Endothelial cell of umbilical vein (primary cell): ENCODE results near the gene DOP1B. TPM values are rescaled to one million over a fixed set of nuclear protein-coding genes. Genes with fewer than 3 reads are reported as not detected.

Source experiments
- BruUV-seq: library from RNA; stranded (reverse); fragments of 400-500 nt; replicated peaks from 2 replicates; lab custom pipeline; 2021; lab: Mats Ljungman, UMichigan
- CTCF ChIA-PET: fragments of 300-600, 350-600 bp; sonication (Branson Sonifier 250); formaldehyde crosslinking; loops from one replicate; lab custom pipeline; 2021; ENCODE audit warnings: antibody characterized with exemption, inconsistent platforms; lab: Charles Lee
- POLR2A ChIA-PET: fragments of 300-600, 350-600 bp; sonication (Branson Sonifier 250); formaldehyde crosslinking; loops from one replicate; lab custom pipeline; 2021; ENCODE audit warnings: antibody characterized with exemption, inconsistent platforms; lab: Charles Lee
- DNase-seq: peaks from one replicate; pipeline ENCODE4 v3.0.0-alpha.2; 2011; ENCODE audit warnings: low read depth, low spot score
- FAIRE-seq: peaks from 2 replicates; lab custom pipeline; 2011; peaks lifted over from hg19 to GRCh38; lab: Jason Lieb, UNC
- H2AFZ ChIP-seq: 2 replicates; pipeline ENCODE4 v1.6.0; 2012; ENCODE audit warnings: low read depth, low read length, control low read depth, inconsistent platforms
- H3K27ac ChIP-seq: 2 replicates; pipeline ENCODE4 v1.5.1; 2011; ENCODE audit warnings: low read depth, mild to moderate bottlenecking, control low read depth, low read length, moderate library complexity; ENCODE audit not compliant: insufficient read depth
- H3K27me3 ChIP-seq, 2 experiments: 2 replicates each; pipeline versions ENCODE4 v1.6.0 to v1.6.1; 2011; ENCODE audit warnings: low read length in 2 of 2, mixed read lengths in 1 of 2; ENCODE audit not compliant: control insufficient read depth in 2 of 2, insufficient read depth in 2 of 2
- H3K36me3 ChIP-seq, 2 experiments: 2 replicates in 1 of 2; 3 replicates in 1 of 2; pipeline ENCODE4 v1.5.1; 2011; ENCODE audit warnings: low read length in 2 of 2, mild to moderate bottlenecking in 1 of 2, moderate library complexity in 1 of 2; ENCODE audit not compliant: control insufficient read depth in 2 of 2, insufficient read depth in 2 of 2; ENCODE audit errors: extremely low read depth in 1 of 2
- H3K4me1 ChIP-seq: 3 replicates; pipeline ENCODE4 v1.5.1; 2011; ENCODE audit warnings: mild to moderate bottlenecking, low read length; ENCODE audit not compliant: control insufficient read depth, insufficient read depth; ENCODE audit errors: extremely low read depth
- H3K4me2 ChIP-seq: 2 replicates; pipeline ENCODE4 v1.6.1; 2011; ENCODE audit warnings: low read length, control low read depth, mixed read lengths; ENCODE audit not compliant: insufficient read depth
- H3K4me3 ChIP-seq, 3 experiments: fragments of 200-600 bp in 1 of 3; sonication (generic), shearing (Covaris generic) in 1 of 3; replicated peaks in 1 of 3; 2 replicates each; pipeline ENCODE4 v1.5.1; 2011 to 2016; ENCODE audit warnings: control low read depth in 3 of 3, low read length in 3 of 3, mild to moderate bottlenecking in 2 of 3, inconsistent platforms in 1 of 3, low read depth in 1 of 3, moderate library complexity in 1 of 3; ENCODE audit not compliant: insufficient read depth in 1 of 3
- H3K79me2 ChIP-seq: 2 replicates; pipeline ENCODE4 v1.6.0; 2012; ENCODE audit warnings: low read length, inconsistent platforms; ENCODE audit not compliant: control insufficient read depth, insufficient read depth
- H3K9ac ChIP-seq: replicated peaks from 2 replicates; pipeline ENCODE3; 2011; ENCODE audit warnings: low read length, control low read depth; ENCODE audit not compliant: insufficient read depth; ENCODE audit errors: extremely low read depth
- H3K9me1 ChIP-seq: replicated peaks from 3 replicates; pipeline ENCODE4 v1.6.0; 2011; ENCODE audit warnings: mild to moderate bottlenecking, low read length; ENCODE audit not compliant: control insufficient read depth, insufficient read depth; ENCODE audit errors: extremely low read depth
- H3K9me3 ChIP-seq: replicated peaks from 2 replicates; pipeline ENCODE4 v1.5.1; 2012; ENCODE audit warnings: low read length, inconsistent platforms; ENCODE audit not compliant: control insufficient read depth, insufficient read depth
- H4K20me1 ChIP-seq: replicated peaks from 2 replicates; pipeline ENCODE3; 2011; ENCODE audit warnings: mild to moderate bottlenecking, low read length; ENCODE audit not compliant: control insufficient read depth, insufficient read depth; ENCODE audit errors: extremely low read depth
- EZH2 ChIP-seq: IDR thresholded peaks from 2 replicates; pipeline ENCODE4 v1.6.1; 2012; ENCODE audit warnings: borderline replicate concordance, low read depth, mild to moderate bottlenecking, moderate library complexity, low read length, inconsistent platforms; ENCODE audit not compliant: severe bottlenecking
- FOS ChIP-seq: IDR thresholded peaks from 2 replicates; pipeline ENCODE4 v1.6.1; 2011; ENCODE audit warnings: mild to moderate bottlenecking, low read length, moderate library complexity, borderline replicate concordance; ENCODE audit not compliant: insufficient read depth
- GATA2 ChIP-seq: IDR thresholded peaks from 2 replicates; pipeline ENCODE4 v1.7.0; 2011; ENCODE audit warnings: low read depth, mild to moderate bottlenecking, moderate library complexity, mixed read lengths, low read length; ENCODE audit not compliant: insufficient read length, insufficient read depth
- JUN ChIP-seq: IDR thresholded peaks from 2 replicates; pipeline ENCODE4 v1.6.1; 2011; ENCODE audit warnings: borderline replicate concordance, low read depth; ENCODE audit not compliant: insufficient read length, insufficient read depth
- MYC ChIP-seq: IDR thresholded peaks from one replicate; pipeline ENCODE4 v1.6.1; 2011; ENCODE audit warnings: mild to moderate bottlenecking, low read depth, low read length
- POLR2A ChIP-seq: IDR thresholded peaks from 2 replicates; pipeline ENCODE4 v1.6.1; 2012; ENCODE audit warnings: low read depth, mild to moderate bottlenecking, control low read depth, low read length
- POLR2AphosphoS5 ChIP-seq: IDR thresholded peaks from 2 replicates; pipeline ENCODE4 v1.6.1; 2012; ENCODE audit warnings: low read depth, mild to moderate bottlenecking, control low read depth, low read length, moderate library complexity; ENCODE audit not compliant: insufficient read depth
- dilution Hi-C: fragments of 300-500 bp; cut with MboI; formaldehyde crosslinking; loops from one replicate; pipeline ENCODE4 v1.15.0; 2019; ENCODE audit warnings: low sequenced_read_pairs; ENCODE audit not compliant: extremely low pct_ligation_motif_present
- intact Hi-C: fragments of 100-400 bp; cut with micrococcal nuclease; formaldehyde crosslinking; loops from one replicate; pipeline ENCODE4 v1.10.0; 2022
- polyA plus RNA-seq, 4 experiments: library from polyadenylated mRNA; depleted of rRNA in 3 of 4; stranded (reverse) in 3 of 4; unstranded in 1 of 4; fragments of >200 nt; gene quantifications; 2 replicates each; pipeline versions ENCODE4 v1.2.1 to v1.2.3, GENCODE V29; 2011 to 2012; ENCODE audit warnings: missing spikeins in 1 of 4
- total RNA-seq: library from RNA; stranded (reverse); gene quantifications from 2 replicates; pipeline ENCODE4 v1.2.3, GENCODE V29; 2021
- TF ChIP-seq, protein P1 (sequence below), 2 donors: IDR thresholded peaks; 1 replicate in 1 of 2; 2 replicates in 1 of 2; pipeline ENCODE4 v1.5.1; 2011; ENCODE audit warnings: low read length in 2 of 2, mild to moderate bottlenecking in 2 of 2, moderate library complexity in 2 of 2, control low read depth in 1 of 2, inconsistent platforms in 1 of 2, low read depth in 1 of 2; ENCODE audit not compliant: insufficient read depth in 1 of 2; ENCODE audit errors: extremely low read depth in 1 of 2
- TF ChIP-seq, protein P2 (sequence below): IDR thresholded peaks from 2 replicates; pipeline ENCODE4 v1.6.1; 2011; ENCODE audit not compliant: insufficient read depth, insufficient read length

The DOP1B gene
- total and polyA plus RNA-seq, 2 donors (not counting 3 experiments of a cell fraction or from before 2014, with no cell fraction given) = 3.7 to 9.9 TPM

DNA sequence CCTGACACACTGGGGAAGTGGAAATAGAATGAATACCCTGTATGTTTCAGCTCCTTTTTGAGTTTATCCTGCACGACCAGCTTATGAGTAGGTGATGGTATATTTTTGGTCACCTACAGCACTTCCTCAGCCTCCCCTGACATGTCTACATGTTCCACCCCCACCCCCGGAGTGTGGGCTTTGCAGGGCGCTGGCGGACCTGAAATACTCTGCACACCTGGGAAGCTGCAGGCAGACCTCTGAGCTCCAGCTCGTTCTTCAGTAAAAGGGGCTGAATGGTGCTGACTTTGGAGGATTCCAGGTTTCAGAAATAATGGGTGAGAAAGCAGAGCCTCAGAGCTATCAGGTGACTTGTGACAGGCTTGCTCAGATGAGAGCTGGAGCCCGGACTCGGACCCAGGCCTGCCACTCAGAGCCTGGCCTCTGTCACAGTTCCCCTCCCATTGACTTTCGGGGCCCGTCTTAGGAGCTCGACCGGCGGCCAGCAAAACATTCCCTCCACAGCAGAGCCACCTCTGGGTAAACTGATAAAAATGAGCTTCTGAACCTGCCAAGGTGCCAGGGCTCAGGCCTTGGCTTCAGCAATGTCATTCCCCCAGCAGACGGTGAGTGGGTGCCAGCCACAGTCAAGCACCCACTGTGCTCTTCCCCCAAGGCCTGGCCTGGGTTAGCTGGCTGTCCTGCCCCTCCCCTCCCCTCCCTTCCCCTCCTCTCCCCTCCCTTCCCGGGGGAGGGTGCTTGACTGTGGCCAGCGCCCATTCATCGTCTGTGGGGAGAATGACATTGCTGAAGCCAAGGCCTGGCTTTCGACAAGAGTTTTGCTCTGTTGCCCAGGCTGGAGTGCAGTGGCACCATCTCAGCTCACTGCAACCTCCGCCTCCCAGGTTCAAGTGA, 30.1 kb downstream of the DOP1B start:
- BruUV-seq = no TSS peak
- H3K4me3 ChIP-seq = no peak overlapping the region
- POLR2A ChIA-PET = no interaction called here
- no peaks in the 10 kb centered on the region for H4K20me1 ChIP-seq
- FAIRE-seq = no peak
- dilution Hi-C loops (no loop called here), intact Hi-C loops (no loop called here)
- no peaks in the 10 kb centered on the region for H3K4me1 ChIP-seq
- no peak overlapping the region for H3K9ac ChIP-seq
- H3K27me3 ChIP-seq = no peaks in the 10 kb centered on the region
- H3K9me3 ChIP-seq = no peaks in the 10 kb centered on the region
- CTCF ChIA-PET = interaction anchor here (0.6 to 2.2 kb wide), 3 partner anchors 8 to 73 kb away, joined by 4 to 6 read pairs (median 5); no protein-coding TSS in a partner anchor
- no peaks in the 10 kb centered on the region for H3K9me1 ChIP-seq
- no peak overlapping the region for H3K4me2 ChIP-seq
- H3K36me3 ChIP-seq = no peaks in the 10 kb centered on the region
- no peak for DNase-seq
- H3K27ac ChIP-seq = no peak overlapping the region
- no peak overlapping the region for H2AFZ ChIP-seq
- TF ChIP-seq MYC (no peak), POLR2A (no peak), EZH2 (no peak), JUN (no peak), POLR2AphosphoS5 (no peak), GATA2 (no peak), FOS (no peak)
- TF ChIP-seq, protein P1, sequence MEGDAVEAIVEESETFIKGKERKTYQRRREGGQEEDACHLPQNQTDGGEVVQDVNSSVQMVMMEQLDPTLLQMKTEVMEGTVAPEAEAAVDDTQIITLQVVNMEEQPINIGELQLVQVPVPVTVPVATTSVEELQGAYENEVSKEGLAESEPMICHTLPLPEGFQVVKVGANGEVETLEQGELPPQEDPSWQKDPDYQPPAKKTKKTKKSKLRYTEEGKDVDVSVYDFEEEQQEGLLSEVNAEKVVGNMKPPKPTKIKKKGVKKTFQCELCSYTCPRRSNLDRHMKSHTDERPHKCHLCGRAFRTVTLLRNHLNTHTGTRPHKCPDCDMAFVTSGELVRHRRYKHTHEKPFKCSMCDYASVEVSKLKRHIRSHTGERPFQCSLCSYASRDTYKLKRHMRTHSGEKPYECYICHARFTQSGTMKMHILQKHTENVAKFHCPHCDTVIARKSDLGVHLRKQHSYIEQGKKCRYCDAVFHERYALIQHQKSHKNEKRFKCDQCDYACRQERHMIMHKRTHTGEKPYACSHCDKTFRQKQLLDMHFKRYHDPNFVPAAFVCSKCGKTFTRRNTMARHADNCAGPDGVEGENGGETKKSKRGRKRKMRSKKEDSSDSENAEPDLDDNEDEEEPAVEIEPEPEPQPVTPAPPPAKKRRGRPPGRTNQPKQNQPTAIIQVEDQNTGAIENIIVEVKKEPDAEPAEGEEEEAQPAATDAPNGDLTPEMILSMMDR (IDR thresholded peaks at IDR 0.05; ENCODE audit: extremely low read depth in 1 of 2, insufficient read depth in 1 of 2, low read depth in 1 of 2, low read length in 2 of 2) = no peak
- TF ChIP-seq, protein P2, sequence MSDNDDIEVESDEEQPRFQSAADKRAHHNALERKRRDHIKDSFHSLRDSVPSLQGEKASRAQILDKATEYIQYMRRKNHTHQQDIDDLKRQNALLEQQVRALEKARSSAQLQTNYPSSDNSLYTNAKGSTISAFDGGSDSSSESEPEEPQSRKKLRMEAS = no peak
- H3K79me2 ChIP-seq = no peaks in the 10 kb centered on the region
